NAMALWA (cell line): ENCODE data around the gene TBC1D24.
A peak's percentile ranks its signal among the peaks of the same experiment; 100 is the strongest.

Experiments
- DNase-seq: peaks from one replicate; pipeline ENCODE4 v3.0.0-alpha.2; 2015; ENCODE audit warnings: low spot score

TBC1D24 gene

DNA sequence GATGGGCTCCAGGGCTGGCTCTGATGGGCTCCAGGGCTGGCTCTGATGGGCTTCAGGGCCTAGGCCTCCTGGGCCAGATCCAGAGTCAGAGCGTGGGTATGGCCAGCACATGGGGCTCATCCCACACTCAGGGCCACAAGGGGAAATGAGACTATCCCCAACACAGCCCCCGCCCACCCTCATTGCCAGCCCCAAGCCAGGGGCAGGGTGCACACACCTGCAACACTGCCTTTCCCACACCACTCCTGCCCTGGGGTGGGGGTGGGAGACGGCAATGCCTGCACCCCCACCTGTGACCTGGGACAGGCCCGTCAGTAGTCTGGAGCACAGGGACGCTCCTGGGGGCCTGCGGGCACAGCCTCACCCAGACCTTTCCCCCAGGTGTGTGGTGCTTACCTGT lies 24.5 kb downstream of the TBC1D24 start:
- DNase-seq, result no peak

DNA sequence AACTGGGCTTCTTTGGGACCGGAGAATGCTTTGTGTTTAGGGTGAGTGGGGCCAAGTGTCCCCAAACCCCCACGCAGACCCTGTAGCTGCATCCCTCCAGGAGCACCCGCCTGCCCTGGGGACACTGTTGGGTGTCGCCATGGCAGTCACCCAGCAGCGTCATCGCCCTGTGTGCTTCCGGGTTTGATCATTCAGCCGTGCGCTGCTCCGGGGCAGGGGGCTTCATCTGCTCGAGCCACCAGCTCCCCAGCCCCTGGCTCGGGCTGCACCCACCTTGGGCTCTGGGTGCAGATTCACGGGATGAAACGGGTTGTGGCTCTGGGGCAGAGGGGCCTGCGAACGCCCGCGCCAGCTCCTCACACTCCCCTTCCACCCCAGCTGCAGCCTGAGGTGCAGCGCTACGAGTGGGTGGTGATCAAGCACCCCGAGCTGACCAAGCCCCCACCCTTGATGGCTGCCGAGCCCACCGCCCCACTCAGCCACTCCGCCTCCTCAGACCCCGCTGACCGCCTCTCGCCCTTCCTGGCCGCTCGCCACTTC lies 25.0 kb downstream of the TBC1D24 start:
- no peak for DNase-seq

DNA sequence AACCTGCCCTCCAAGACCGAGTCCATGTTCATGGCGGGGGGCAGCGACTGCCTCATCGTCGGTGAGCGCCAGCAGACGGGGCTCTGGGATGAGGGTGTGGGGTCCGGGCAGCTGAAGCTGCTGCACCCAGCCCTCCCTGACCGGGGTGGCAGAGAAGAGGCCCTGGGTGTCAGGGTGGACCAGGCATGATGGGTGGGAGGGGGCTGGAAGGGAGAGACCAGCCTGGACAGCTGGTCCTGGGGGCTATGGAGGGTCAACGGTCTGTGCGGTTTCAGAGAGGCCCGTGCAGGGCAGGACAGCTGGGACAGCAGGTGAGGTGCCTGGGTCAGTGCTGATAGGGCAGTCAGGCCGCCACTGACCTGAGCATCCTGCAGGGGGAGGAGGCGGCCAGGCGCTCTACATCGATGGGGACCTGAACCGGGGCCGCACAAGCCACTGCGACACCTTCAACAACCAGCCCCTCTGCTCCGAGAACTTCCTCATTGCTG lies 25.5 kb downstream of the TBC1D24 start:
- no peak for DNase-seq

DNA sequence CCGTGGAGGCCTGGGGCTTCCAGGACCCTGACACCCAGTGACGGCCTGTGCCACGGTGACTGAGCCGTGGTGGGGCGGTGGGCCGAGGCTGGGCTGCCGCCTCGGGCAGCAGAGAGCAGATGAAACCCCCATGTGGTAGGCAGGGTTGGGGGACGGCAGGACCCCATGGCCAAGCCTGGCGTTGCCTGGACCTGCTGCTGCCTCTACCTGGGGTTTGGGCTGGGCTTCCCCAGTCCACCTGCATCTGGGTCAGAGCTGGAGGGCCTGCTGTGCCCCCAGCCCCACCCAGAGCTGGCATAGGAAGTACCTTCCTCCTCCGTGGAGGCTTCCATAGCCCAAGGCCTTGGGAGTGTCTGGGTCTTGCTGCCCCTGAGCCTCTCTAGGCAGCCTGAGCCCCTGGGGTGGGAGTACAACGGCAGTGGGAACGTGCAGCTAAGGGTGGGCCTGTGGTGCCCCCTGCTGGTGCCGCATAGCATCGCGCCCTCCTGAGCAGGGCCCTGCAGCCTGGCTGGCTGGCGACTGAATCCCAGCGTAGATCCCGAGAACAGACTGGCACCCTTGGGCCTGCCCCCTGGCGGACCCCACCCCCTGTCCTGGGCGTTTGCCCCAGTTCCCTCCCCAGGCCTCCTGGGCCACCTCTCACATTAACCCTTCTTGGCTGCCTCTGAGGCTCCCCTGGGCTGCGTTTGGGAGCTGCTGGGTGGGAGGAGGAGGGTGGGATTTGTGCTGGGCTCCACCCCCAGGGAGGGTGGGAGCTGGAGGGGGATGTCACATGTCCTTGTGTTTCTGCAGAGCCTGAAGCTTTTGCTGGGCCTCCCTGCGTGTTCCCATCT lies 26.2 kb downstream of the TBC1D24 start:
- DNase-seq, result peak; percentile 82

DNA sequence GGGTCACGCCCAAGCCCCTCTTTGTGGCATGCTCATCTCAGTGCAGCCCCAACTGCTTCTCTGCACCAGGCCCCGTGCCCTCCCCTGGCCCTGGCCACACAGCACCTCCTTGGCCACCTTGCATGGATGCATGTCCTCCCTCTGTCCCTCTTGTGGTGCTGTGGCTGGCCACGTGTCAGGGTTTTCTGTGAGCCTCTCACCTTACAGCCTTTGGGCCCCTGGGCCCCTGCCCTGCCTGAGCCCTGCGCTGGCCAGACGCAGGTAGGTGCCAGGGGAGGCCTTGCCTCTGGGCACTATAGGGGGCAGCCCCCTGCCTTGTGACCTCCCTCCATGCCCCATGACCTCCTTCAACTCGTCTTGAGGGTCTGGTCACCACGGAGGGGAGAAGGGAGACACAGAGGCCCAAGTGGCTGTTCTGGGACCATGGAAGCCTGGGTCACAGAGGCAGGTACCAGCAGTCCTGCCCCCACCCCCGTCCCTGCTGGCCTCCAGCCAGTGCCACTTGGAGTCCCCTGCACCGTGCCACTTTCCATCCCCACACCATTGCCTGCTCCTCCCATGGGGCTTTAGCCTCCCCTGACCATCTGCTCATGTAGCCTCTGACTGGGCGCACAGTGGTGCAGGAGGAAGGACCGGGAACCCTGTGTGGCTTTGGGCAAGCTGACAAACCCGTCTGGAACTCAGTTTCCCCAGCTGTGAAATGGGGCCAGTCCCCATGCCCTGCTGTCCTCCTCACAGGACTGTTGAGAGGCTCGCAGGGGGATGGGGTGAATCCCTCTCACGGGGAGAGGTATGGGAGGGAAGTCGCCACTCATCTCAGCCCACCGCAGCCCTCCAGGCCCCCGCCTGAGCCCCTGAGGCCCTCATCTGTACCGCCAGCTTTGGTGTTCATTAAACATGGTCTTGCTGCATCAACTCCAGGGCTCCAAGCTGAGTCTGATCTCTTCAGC lies 27.3 kb downstream of the TBC1D24 start:
- DNase-seq, result no peak

DNA sequence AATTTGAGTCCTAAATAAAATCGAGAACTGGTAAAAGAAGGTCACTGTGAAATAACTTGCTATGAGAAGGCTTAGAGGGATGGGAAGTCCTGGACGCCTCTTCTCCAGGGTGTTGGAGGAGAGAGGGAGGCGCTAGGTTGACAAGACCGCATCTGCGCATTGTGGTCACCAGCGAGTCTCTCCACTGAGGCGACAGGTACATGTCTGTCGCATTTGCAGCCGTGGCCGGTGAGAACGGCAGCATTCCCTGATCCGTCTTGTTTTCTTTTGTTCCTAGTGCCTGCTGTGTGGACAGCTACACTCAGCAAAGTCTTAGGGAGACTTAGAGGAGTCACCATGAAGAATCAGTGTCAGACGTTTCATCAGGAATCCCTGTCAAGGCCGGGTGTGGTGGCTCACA lies 30.8 kb downstream of the TBC1D24 start:
- no peak for DNase-seq

DNA sequence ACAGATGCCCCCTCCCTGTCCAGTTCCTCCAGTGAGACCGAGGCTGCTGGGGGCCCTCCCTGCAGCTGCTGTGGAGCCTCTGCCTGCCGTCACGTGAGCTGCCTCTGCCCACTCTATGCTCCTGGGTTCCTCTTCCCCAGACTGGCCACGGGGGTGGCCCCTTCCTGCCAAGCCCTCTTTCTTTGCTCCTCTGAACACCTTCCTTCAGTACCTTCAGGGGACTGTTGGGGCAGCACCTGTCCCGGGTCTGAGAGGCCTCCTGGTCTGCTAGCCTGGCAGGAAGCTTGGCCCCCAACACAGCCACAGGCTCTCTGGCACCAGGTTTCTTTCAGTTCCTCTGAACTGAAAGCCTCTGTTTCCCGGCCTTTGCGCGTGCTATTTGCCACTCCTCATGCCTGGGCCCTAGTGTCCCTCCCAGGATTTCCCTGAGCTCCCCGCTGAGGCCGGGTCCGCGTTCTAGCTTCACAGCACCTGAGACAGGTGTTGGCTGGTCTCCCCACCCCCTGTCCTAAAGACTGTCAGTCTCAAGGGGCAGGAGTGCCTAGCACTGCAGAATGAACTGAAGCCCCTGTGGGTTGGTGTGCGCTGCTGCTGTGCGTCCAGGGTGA lies 32.2 kb downstream of the TBC1D24 start:
- DNase-seq, result peak; percentile 68

DNA sequence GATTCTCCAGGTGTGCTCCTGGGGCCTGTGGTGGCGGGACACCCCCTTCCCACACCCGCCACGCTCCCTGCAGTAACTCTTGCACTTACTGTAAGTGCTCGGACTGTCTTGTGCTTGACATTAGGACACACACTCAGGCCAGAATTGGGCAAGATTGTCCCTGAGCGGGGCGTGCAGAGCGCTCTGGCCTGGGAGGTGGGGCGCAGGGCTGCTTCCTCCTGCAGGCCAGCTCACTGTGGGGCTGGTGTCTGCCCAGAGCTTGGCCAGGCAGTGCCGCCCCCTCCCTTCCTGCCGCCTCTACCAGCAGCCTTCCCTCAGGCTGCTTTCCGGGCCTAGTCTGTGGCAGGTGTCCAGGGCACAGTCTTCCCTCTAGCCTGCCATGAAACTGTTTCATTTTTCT lies 32.7 kb downstream of the TBC1D24 start:
- no peak for DNase-seq

DNA sequence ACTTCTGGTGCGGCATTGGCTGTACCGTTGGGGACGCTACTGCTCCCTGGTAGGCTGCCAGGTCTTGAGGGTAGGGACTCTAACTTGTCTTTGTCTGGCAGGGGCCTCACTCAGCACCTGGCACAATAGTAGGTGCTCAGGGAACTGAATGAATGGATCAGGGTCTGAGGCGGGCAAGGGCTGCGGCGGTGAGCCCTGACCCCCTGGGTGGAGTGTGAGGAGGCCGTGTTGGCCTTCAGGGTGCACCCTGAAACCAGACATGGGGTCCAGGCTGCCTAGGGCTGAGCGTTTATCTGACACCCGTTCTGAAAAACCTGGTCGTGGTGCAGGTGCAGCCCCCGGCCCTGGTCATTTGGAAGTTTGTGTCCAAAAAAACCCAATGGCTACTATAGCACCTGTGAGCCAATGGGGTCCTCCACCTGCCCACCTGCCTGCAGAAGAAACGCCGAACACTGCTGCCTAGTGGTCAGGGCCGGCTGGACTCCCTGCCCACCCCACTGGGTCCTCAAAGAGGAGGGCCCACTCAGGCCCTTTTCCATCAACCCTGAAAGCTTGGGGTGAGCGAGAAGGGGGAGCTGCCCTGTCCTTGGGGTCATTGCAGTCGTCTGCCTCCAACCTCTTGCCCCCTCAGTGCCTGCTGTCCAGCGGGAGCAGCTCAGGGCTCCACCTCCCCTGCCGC lies 33.9 kb downstream of the TBC1D24 start:
- no peak for DNase-seq

DNA sequence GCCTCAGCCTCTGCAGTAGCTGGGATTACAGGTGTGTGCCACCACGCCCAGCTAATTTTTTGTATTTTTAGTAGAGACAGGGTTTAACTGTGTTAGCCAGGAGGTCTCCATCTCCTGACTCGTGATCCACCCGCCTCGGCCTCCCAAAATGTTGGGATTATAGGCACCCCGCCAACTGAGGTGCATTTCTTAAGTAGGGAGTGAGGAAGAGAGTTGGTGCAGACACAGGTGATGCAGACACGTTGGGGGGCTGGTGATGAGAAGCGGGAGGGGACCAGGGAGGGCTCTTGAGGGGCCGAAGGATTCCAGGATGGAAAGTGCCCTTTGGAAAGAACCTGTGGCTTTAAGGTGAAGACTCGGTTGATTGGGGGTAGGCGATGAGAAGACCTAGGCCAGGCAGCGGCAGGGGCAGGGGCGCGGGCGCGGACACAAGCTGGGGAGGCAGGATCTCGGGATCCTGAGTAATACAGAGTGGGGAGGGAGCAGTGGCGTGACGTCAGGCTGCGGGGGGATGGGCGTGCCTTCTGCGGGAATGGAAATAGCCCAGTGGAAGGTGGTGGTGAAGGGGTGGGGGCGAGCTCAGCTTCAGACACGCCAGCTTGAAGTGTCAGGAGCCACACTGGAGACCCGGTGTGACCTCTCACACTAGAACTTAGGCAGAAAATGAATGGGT lies 36.3 kb downstream of the TBC1D24 start:
- no peak for DNase-seq

DNA sequence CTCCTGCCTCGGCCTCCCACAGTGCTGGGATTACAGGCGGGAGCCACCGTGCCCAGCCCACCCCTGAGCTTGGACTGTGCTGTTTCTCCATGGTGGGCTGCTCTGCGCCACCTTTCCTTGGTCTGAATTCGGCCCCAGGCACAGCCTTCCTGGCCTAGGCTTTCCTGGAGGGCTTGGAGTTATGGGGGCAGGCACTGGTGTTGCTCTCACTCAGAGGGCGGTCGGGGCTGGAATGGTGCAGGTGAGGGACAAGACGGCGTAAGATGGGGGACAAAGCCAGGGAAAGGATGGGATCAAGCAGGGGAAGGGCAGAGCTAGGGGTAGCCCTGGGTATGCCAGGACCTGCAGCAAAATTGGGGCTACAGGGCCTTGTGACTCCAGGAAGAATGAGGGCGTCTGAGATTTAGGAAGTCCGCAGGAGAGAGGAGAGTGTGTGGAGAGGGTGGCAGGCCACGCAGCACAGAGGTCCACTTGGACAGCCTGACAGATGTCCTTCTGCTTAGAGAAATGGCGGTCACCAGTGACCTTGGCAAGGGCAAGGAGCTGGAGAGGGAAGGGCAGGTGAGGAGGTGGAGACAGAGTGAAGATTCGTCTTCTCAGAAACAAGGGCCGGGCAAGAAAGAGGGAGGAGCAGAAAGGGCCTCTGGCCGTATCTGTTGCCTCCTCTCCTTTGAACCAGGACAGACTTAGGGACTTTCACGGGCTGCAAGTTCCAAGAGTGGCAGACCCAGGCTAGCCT lies 37.2 kb downstream of the TBC1D24 start:
- no peak for DNase-seq

DNA sequence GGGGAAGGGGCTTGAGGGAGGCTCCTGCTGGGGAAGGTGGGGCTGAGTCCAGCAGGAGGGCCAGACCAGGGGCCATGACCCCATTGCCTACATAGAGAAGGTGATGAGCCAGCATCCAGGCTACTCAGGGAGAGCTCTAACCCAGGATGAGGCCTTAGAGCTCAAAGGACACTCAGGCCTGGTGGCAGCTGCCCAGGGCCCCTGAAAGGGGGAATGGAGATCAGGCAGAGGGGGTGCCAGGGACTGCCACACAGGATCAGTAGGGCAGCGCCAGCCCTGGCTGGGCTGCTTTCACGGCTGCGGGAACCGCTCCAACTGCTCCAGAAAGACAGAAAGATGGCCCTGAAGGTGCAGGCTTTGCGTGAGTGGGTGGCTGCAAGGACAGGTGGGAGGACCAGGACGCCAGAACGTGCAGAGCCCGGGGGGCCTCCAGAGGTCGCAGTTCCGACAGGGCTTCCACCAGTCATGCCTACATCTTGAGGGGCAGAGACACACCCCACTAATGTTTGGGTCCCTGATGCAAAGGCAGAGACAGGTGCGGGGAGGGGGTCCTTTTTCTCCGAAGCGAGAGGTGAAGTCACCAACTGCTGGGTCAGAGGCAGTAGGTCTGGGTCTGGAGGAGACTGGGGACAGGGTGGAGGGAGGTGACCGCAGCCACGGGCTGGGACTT lies 37.9 kb downstream of the TBC1D24 start:
- peak; percentile 70 for DNase-seq

DNA sequence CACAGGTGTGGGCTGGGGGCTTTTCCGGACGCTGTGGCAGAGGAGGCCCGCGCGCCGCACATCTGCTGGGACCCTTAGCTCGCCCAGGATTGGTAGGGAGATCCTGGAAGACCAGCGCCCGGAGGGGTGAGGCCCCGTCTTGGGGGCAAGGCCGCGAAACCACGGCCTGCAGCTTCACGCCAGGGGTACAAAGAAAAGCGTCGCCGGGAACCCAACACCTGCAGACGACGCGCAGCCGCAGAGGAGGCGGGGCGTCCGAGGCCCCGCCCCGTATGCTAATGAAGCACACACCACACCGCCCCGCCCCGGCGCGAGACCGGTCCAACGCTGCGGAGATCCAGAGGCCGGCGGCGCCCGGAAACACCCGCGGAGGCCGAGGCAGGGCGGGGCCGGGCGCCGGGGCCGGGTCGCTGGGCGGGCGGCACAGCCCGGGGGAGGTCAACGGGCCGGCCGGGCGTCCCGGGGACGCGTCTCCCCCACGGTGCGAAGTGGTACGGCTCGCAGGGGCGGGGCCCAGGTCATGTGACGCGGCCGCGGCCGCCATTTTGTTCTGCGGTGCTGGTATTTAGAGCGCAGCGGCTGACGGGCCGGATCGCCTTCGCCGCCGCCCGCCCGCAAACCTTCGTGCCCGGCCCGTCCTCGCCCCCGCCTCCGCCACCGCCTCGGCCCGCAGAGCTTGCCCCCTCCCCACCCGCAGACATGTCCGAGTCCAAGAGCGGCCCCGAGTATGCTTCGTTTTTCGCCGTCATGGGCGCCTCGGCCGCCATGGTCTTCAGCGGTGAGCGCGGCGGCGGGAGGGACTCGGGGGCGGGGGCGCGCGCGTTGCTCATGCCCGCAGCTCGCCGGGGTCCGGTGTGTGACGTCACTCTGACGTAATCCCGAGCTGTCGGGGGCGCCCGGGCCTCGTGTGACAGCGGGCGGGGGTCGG lies 38.7 kb downstream of the TBC1D24 start, which contains the start of gene ATP6V0C:
TSS of gene ATP6V0C (plus strand) at position 548 of the 928 bp plus-strand sequence. CDS start at position 700, 152 bp downstream.
- DNase-seq, result peak; percentile 95

DNA sequence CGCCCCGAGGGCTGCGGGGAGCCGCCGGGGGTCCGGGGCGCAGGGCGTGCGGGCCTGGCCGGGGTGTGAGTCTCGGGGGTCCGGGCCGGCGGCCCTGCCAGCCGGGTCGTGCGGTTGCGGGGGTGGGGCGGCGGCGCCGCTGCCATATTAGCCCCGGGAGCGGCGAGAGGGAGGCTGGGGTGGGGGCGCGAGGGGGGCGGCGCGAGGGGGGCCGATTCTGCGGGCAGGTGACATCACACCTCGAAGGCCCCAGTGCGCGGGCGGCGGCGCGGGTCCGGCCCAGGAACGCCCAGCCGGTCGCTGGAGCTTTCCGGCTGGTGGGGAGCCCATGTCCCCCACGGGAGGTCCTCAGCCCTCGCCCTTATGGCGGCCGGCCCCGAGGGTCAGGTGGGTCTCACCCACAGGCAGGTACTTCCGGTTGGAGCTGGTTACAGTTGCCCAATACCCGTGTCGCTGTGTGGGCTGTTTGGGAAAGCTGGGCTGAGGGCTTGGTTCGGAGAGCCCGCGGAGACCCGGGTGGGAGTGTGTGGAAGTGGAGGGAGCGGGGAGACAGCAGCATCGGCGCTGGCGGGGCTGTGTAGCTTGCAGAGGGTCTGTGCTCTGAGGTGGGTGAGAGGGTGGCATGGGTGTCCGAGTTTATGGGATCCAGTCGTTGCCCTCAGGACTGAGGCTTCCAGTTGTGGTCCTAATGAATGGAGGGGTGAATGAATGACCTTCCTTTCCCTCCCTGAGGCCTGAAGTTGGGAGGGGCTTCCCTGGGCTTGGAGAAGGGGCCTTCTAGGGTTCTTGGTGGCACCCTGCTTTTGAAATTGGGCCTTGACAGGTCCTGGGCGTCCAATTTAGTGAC lies 39.6 kb downstream of the TBC1D24 start:
- DNase-seq, result no peak

DNA sequence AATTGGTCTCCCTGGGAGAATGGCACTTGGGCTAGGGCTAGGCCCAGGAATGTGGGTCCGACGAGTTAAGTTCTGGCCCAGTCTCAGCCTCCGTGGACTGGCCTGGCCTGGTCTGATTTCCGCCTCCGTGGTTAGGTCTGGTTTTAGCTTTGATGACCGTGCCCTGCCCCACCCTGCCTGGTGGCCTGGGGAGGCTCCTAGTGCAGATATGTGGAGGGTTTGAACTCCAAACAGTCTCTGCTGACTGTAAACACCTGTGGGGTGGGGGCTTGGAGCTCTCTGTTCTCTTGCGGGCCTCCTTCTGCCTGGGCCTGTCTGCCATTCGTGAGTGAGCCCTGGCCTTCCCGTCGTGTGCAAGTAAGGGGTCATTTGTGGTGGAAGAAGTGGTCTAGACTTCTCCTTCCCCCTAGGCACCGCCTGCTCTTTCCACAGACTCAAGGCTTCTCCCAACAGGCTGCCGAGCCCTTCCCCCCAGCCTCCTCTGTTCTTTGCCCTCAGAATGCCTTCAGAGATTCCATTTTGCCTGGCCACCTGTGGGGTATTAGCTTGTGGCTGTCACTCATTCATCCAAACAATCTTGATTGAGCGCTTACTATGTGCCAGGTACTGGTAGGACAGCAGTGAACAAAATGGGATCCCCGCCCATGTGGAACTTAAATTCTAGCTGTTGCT lies 40.4 kb downstream of the TBC1D24 start:
- DNase-seq, result peak; percentile 29

DNA sequence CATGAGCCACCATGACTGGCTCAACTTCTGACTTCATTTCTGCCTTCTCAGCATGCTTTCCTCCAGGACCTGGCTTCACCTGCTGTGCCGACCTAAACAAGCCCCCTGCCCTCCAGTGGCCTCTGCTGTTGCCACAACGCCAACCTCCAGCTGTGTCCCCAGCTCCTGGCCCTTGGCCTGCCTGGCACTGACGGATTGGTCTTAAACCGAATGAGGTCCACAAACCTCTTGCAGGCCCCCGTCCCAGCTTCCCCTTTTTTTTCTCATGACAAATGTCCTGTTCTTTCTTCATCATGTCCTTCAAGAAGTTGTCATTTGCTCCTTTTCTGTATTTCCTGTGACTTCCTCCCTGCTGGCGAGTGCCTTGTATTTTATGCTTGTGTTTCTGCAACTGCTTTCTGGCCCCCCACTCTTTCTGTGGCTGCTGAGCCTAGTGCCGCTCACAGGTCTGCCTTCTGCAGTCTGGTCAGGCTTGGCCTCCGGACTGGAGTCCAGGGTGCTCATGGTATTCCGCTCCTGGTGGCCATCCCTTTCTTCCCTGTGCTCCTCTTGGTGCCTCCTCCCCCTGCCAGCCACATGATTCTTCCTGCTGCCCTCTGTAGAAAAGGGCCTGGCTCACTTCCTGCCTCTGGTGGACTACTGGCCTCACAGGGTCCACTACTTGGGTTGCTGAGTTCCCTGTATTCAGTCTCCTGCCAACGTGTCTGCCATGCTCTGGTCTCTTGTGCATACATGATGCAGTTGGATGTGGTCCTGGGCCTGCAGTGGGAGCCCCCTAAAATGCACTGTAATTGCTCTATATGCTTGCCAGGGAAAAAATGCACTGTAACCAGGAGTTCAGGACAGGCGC lies 41.7 kb downstream of the TBC1D24 start:
- DNase-seq, result peak; percentile 43
